Hypothalamus (tissue), 51 donors: ENCODE data around the gene CLIC3.

Source experiments
- DNase-seq, 51 donors: peaks; one replicate each; lab custom pipeline; 2025; lab: John Stamatoyannopoulos, UW

Gene CLIC3

GRCh38 chr9:136955943-136956335, 40.4 kb downstream of the CLIC3 start:
- no peak for DNase-seq

GRCh38 chr9:136955202-136955942, 41.0 kb downstream of the CLIC3 start:
- DNase-seq, result no peak

GRCh38 chr9:136954270-136955083, 41.9 kb downstream of the CLIC3 start:
- no peak for DNase-seq

GRCh38 chr9:136953771-136954269, 42.5 kb downstream of the CLIC3 start:
- no peak for DNase-seq

GRCh38 chr9:136952876-136953770, 43.2 kb downstream of the CLIC3 start:
- no peak for DNase-seq

- peak in 27 of 51 donors; percentile 34 to 83 (median 59) for DNase-seq
Measured at GRCh38 chr9:136952321-136952850, 44.0 kb downstream of the CLIC3 start.

GRCh38 chr9:136951541-136952320, 44.6 kb downstream of the CLIC3 start, which contains the start of gene LCN12:
Gene LCN12, plus strand, starts transcription at chr9:136952273. Its CDS starts 55 bp downstream, at chr9:136952328.
- DNase-seq, result no peak

- peak in 2 of 51 donors; percentile 21 to 66 for DNase-seq
Measured at GRCh38 chr9:136950656-136951276, 45.6 kb downstream of the CLIC3 start.

- DNase-seq, result peak; percentile 73 to 98 (median 94)
Measured at GRCh38 chr9:136949817-136950655, 46.3 kb downstream of the CLIC3 start.

- DNase-seq, result no peak
Measured at GRCh38 chr9:136949239-136949816, 47.0 kb downstream of the CLIC3 start.

GRCh38 chr9:136947955-136948510, 48.3 kb downstream of the CLIC3 start:
- DNase-seq, result peak in 40 of 51 donors; percentile 23 to 82 (median 57)

- peak in 12 of 51 donors; percentile 19 to 62 (median 40) for DNase-seq
Measured at GRCh38 chr9:136947028-136947891, 49.1 kb downstream of the CLIC3 start.

- peak in 1 of 51 donors; percentile 35 for DNase-seq
Measured at GRCh38 chr9:136946228-136947027, 49.9 kb downstream of the CLIC3 start.

GRCh38 chr9:136945333-136946227, 50.8 kb downstream of the CLIC3 start:
- DNase-seq, result no peak
